ENCODE results near the gene CIP2A. TPM values are rescaled to one million over a fixed set of nuclear protein-coding genes. Genes with fewer than 3 reads are reported as not detected.
A peak's percentile ranks its signal among the peaks of the same experiment; 100 is the strongest.

CIP2A gene
- total RNA-seq, 1 donor from 2014 or later, result 1.6 TPM

GRCh38 chr3:108507902-108508301 is 81.3 kb downstream of the CIP2A start:
- no peak overlapping the region for H3K4me3 ChIP-seq
- H3K36me3 ChIP-seq, result no peaks in the 10 kb centered on the region
- no peak for DNase-seq
- H3K4me1 ChIP-seq, result peaks cover 8% of the 10 kb centered on the region
- H3K27ac ChIP-seq (replicated peaks), result no peak overlapping the region
- no peak for TF ChIP-seq CTCF (IDR thresholded peaks at IDR 0.05; ENCODE audit: borderline replicate concordance)
- H3K27me3 ChIP-seq (ENCODE audit: low read depth), result no peaks in the 10 kb centered on the region
- intact Hi-C loops (cut with micrococcal nuclease), result no loop called here
- no peaks in the 10 kb centered on the region for H3K9me3 ChIP-seq (replicated peaks)

GRCh38 chr3:108505811-108506210 is 83.4 kb downstream of the CIP2A start:
- Histone ChIP-seq H3K27ac (replicated peaks) (no peak overlapping the region), H3K4me3 (no peak overlapping the region), H3K4me1 (peaks cover 8% of the 10 kb centered on the region), H3K27me3 (ENCODE audit: low read depth) (no peaks in the 10 kb centered on the region), H3K36me3 (no peaks in the 10 kb centered on the region), H3K9me3 (replicated peaks) (no peaks in the 10 kb centered on the region)
- DNase-seq, result no peak
- TF ChIP-seq CTCF (IDR thresholded peaks at IDR 0.05; ENCODE audit: borderline replicate concordance), result peak; percentile 32
- intact Hi-C loops (cut with micrococcal nuclease), result no loop called here

GRCh38 chr3:108503722-108504121 is 85.5 kb downstream of the CIP2A start:
- no peak overlapping the region for H3K4me3 ChIP-seq
- no peaks in the 10 kb centered on the region for H3K27me3 ChIP-seq (ENCODE audit: low read depth)
- no peaks in the 10 kb centered on the region for H3K9me3 ChIP-seq (replicated peaks)
- H3K27ac ChIP-seq (replicated peaks), result no peak overlapping the region
- no peak for DNase-seq
- intact Hi-C loops (cut with micrococcal nuclease), result no loop called here
- no peaks in the 10 kb centered on the region for H3K4me1 ChIP-seq
- no peak for TF ChIP-seq CTCF (IDR thresholded peaks at IDR 0.05; ENCODE audit: borderline replicate concordance)
- H3K36me3 ChIP-seq, result no peaks in the 10 kb centered on the region

GRCh38 chr3:108501535-108501934 is 87.7 kb downstream of the CIP2A start:
- H3K4me1 ChIP-seq, result no peaks in the 10 kb centered on the region
- no peaks in the 10 kb centered on the region for H3K36me3 ChIP-seq
- intact Hi-C loops (cut with micrococcal nuclease), result no loop called here
- no peaks in the 10 kb centered on the region for H3K9me3 ChIP-seq (replicated peaks)
- no peak for TF ChIP-seq CTCF (IDR thresholded peaks at IDR 0.05; ENCODE audit: borderline replicate concordance)
- H3K27me3 ChIP-seq (ENCODE audit: low read depth), result no peaks in the 10 kb centered on the region
- H3K27ac ChIP-seq (replicated peaks), result no peak overlapping the region
- no peak overlapping the region for H3K4me3 ChIP-seq
- DNase-seq, result no peak

GRCh38 chr3:108500728-108501127 is 88.5 kb downstream of the CIP2A start:
- no peak for DNase-seq
- intact Hi-C loops (cut with micrococcal nuclease), result no loop called here
- Histone ChIP-seq H3K9me3 (replicated peaks) (no peaks in the 10 kb centered on the region), H3K36me3 (no peaks in the 10 kb centered on the region), H3K4me1 (no peaks in the 10 kb centered on the region), H3K27ac (replicated peaks) (no peak overlapping the region), H3K4me3 (no peak overlapping the region), H3K27me3 (ENCODE audit: low read depth) (no peaks in the 10 kb centered on the region)
- no peak for TF ChIP-seq CTCF (IDR thresholded peaks at IDR 0.05; ENCODE audit: borderline replicate concordance)

Other genes with a start within 250 kb of the CIP2A start
- gene MYH15, start 78.8 kb downstream of the CIP2A start, total RNA-seq, result 0.22 TPM
- gene DZIP3, start 284 bp upstream of the CIP2A start, total RNA-seq, result 23.9 TPM
- gene RETNLB, start 168.0 kb upstream of the CIP2A start, total RNA-seq, result not detected
- not detected for gene TRAT1, start 233.3 kb upstream of the CIP2A start, total RNA-seq